ENCODE data around the gene SPDYE1.
"Not testable (repeated sequence)": the region's sequence is repeated elsewhere in the genome, so short reads cannot be mapped to it uniquely, and the experiment has no call there.

- not testable (repeated sequence) for TF ChIP-seq ZNF24 (tag by site-specific recombination; IDR thresholded peaks at IDR 0.05); CTCF (tag by site-specific recombination; IDR thresholded peaks at IDR 0.05); ZNF404 (tag by site-specific recombination; IDR thresholded peaks at IDR 0.05); SP2 (tag by site-specific recombination; IDR thresholded peaks at IDR 0.05); ZBTB8A (tag by site-specific recombination; IDR thresholded peaks at IDR 0.05); ZNF660 (tag by site-specific recombination; IDR thresholded peaks at IDR 0.05); KLF7 (tag by site-specific recombination; IDR thresholded peaks at IDR 0.05; ENCODE audit: borderline replicate concordance); GLIS2 (tag by site-specific recombination; IDR thresholded peaks at IDR 0.05); ZNF133 (tag by site-specific recombination; IDR thresholded peaks at IDR 0.05)
These were observed at the start of gene SPDYE1 for GRCh38 chr7:43997532-43997931.
